CD4-positive, alpha-beta T cell (primary cell): Measurements from ENCODE around the gene KRTAP19-5. TPM values are rescaled to one million over a fixed set of nuclear protein-coding genes. Genes with fewer than 3 reads are reported as not detected.

Experiments
- ATAC-seq: fragments of 200-7000 bp; cut with Tn5 transposase; one replicate; pipeline ENCODE4 v1.10.0; 2022; ENCODE audit warnings: mild to moderate bottlenecking; ENCODE audit not compliant: poor library complexity
- CTCF ChIA-PET: fragments of 350-600 bp; sonication (Branson Sonifier 250); formaldehyde crosslinking; loops from one replicate; lab custom pipeline; 2021; ENCODE audit warnings: antibody characterized with exemption, inconsistent platforms; lab: Charles Lee
- POLR2A ChIA-PET: fragments of 350-600 bp; sonication (Branson Sonifier 250); formaldehyde crosslinking; loops from one replicate; lab custom pipeline; 2021; ENCODE audit warnings: antibody characterized with exemption, inconsistent platforms; lab: Charles Lee
- DNase-seq, 14 experiments: peaks; one replicate each; pipeline ENCODE4 v3.0.0-alpha.2; 2013 to 2020; ENCODE audit warnings: mixed read lengths in 2 of 14
- H3K27ac ChIP-seq, 2 donors: one replicate each; pipeline versions ENCODE4 v1.5.1 to v1.7.0; 2013; ENCODE audit warnings: low read length in 2 of 2, low read depth in 1 of 2, mild to moderate bottlenecking in 1 of 2
- H3K27me3 ChIP-seq, 2 experiments: 1 replicate in 1 of 2; 2 replicates in 1 of 2; pipeline versions ENCODE4 v1.6.1 to v1.7.0; 2013; ENCODE audit warnings: low read length in 2 of 2, control low read depth in 1 of 2, mild to moderate bottlenecking in 1 of 2, moderate library complexity in 1 of 2; ENCODE audit not compliant: insufficient read depth in 2 of 2, control insufficient read depth in 1 of 2
- H3K36me3 ChIP-seq: one replicate; pipeline ENCODE4 v1.6.1; 2013; ENCODE audit warnings: low read length, control low read depth; ENCODE audit not compliant: insufficient read depth
- H3K4me1 ChIP-seq: one replicate; pipeline ENCODE4 v1.6.1; 2013; ENCODE audit warnings: low read length, control low read depth; ENCODE audit not compliant: insufficient read depth
- H3K4me3 ChIP-seq: one replicate; pipeline ENCODE4 v1.5.1; 2013; ENCODE audit warnings: mild to moderate bottlenecking, low read length, moderate library complexity
- H3K9me3 ChIP-seq, 2 experiments: 1 replicate in 1 of 2; 2 replicates in 1 of 2; pipeline versions ENCODE4 v1.6.1 to v1.7.0; 2013; ENCODE audit warnings: low read length in 2 of 2, mild to moderate bottlenecking in 2 of 2, control low read depth in 1 of 2, moderate library complexity in 1 of 2; ENCODE audit not compliant: control insufficient read depth in 1 of 2, insufficient read depth in 1 of 2
- H3K27ac Mint-ChIP-seq: one replicate; pipeline ENCODE4 v1.8.0; 2020; ENCODE audit warnings: mixed read lengths
- H3K27me3 Mint-ChIP-seq: one replicate; pipeline ENCODE4 v1.8.0; 2021; ENCODE audit warnings: mixed read lengths
- H3K36me3 Mint-ChIP-seq: one replicate; pipeline ENCODE4 v1.8.0; 2021; ENCODE audit warnings: low read depth, mixed read lengths
- H3K4me1 Mint-ChIP-seq: one replicate; pipeline ENCODE4 v1.8.0; 2021; ENCODE audit warnings: low read depth, mixed read lengths
- H3K4me3 Mint-ChIP-seq: one replicate; pipeline ENCODE4 v1.8.0; 2020; ENCODE audit warnings: mild to moderate bottlenecking, mixed read lengths
- H3K9me3 Mint-ChIP-seq: one replicate; pipeline ENCODE4 v1.8.0; 2020; ENCODE audit warnings: mixed read lengths
- intact Hi-C, 2 experiments: fragments of 100-400 bp; cut with DNase I in 1 of 2; cut with micrococcal nuclease in 1 of 2; formaldehyde crosslinking; loops; one replicate each; pipeline versions ENCODE4 v1.15.1 to v1.9.0; 2023 to 2025; cut with DNase I, micrococcal nuclease
- total RNA-seq, 174 experiments: library from RNA in 2 of 174; stranded (reverse) in 2 of 174; gene quantifications; one replicate each; pipeline ENCODE4 v1.2.3 and lab custom pipeline; 2021 to 2026
- TF ChIP-seq, protein P1 (sequence below): fragments of 200-600 bp; IDR thresholded peaks from one replicate; pipeline ENCODE4 v1.8.0; 2022; ENCODE audit warnings: antibody characterized with exemption, mild to moderate bottlenecking

The KRTAP19-5 gene
- total RNA-seq, 2 experiments from 2014 or later, result not detected

DNA sequence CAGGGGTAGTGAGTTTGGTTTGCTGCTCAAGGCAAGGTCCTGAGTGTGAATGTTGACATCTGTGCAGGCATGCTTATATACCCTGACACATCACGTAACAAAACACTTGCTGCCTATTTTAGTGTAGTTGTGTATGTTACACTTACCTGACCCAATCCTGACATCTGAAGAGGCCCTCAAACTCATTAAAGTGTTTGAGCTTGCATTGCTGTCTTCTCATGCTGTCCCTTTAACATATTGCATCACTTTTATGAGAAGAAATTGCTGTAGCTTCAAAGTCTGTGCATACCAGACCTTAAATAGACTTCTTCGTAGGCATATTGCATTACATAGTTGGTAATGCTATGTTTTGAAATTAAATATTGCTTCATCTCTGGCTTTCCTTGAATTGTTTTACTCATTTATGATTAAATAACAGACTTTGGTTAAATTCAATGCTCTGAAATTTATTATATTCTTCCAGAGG is 9.9 kb downstream of the KRTAP19-5 start, which contains the start of gene KRTAP19-3:
KRTAP19-3 (minus strand) TSS at position 51 of the 466 bp plus-strand sequence. CDS start 56 bp downstream, outside the sequence.
- Histone ChIP-seq H3K4me3 (no peak within 1 kb of the TSS), H3K9me3 (peaks cover 5 to 9% of the 10 kb centered on the region in 2 experiments), H3K36me3 (no peaks in the 10 kb centered on the region), H3K4me1 (no peaks in the 10 kb centered on the region), H3K27me3 (no peaks in the 10 kb centered on the region), H3K27ac (no peak within 1 kb of the TSS)
- intact Hi-C loops, result no loop called here
- Mint-ChIP-seq H3K27ac (no peak within 1 kb of the TSS), H3K9me3 (peaks cover 1% of the 10 kb centered on the region), H3K36me3 (no peaks in the 10 kb centered on the region), H3K27me3 (no peaks in the 10 kb centered on the region), H3K4me1 (no peaks in the 10 kb centered on the region), H3K4me3 (no peak within 1 kb of the TSS)
- DNase-seq, result no peak
- ChIA-PET CTCF (no interaction called here), POLR2A (no interaction called here)
- no peak for ATAC-seq
- TF ChIP-seq, protein P1, sequence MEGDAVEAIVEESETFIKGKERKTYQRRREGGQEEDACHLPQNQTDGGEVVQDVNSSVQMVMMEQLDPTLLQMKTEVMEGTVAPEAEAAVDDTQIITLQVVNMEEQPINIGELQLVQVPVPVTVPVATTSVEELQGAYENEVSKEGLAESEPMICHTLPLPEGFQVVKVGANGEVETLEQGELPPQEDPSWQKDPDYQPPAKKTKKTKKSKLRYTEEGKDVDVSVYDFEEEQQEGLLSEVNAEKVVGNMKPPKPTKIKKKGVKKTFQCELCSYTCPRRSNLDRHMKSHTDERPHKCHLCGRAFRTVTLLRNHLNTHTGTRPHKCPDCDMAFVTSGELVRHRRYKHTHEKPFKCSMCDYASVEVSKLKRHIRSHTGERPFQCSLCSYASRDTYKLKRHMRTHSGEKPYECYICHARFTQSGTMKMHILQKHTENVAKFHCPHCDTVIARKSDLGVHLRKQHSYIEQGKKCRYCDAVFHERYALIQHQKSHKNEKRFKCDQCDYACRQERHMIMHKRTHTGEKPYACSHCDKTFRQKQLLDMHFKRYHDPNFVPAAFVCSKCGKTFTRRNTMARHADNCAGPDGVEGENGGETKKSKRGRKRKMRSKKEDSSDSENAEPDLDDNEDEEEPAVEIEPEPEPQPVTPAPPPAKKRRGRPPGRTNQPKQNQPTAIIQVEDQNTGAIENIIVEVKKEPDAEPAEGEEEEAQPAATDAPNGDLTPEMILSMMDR, result no peak

DNA sequence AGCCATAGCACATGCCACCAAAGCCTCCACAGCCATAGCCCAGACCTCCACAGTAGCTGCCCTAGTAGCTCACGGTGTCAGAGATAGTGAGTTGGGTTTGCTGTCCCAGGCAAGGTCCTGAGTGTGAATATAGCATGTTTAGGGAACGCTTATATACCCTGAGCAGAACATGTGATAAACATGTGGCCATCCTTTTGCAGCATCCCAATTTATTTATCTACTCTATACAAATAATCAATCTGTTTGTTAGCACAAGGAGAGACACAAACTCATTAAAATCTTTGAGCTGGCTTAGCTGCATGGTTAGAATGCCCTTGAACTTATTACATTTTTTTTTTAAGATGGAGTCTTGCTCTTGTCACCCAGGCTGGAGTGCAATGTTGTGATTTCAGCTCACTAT is 14.6 kb downstream of the KRTAP19-5 start, which contains the start of gene KRTAP19-2:
KRTAP19-2 (minus strand) TSS at position 101 of the 400 bp plus-strand sequence; CDS start at position 13, 88 bp downstream.
- H3K9me3 ChIP-seq, result peaks cover 10 to 14% of the 10 kb centered on the region in 2 experiments
- peaks cover 3% of the 10 kb centered on the region for H3K9me3 Mint-ChIP-seq
- no peaks in the 10 kb centered on the region for H3K4me1 Mint-ChIP-seq
- H3K27me3 Mint-ChIP-seq, result no peaks in the 10 kb centered on the region
- TF ChIP-seq, protein P1, result no peak
- no peaks in the 10 kb centered on the region for H3K36me3 Mint-ChIP-seq
- DNase-seq, result no peak
- H3K36me3 ChIP-seq, result no peaks in the 10 kb centered on the region
- POLR2A ChIA-PET, result no interaction called here
- no peaks in the 10 kb centered on the region for H3K4me1 ChIP-seq
- ATAC-seq, result no peak
- no peak within 1 kb of the TSS for H3K27ac Mint-ChIP-seq
- no peak within 1 kb of the TSS for H3K27ac ChIP-seq
- H3K27me3 ChIP-seq, result no peaks in the 10 kb centered on the region
- intact Hi-C loops, result no loop called here
- H3K4me3 Mint-ChIP-seq, result no peak within 1 kb of the TSS
- H3K4me3 ChIP-seq, result no peak within 1 kb of the TSS
- CTCF ChIA-PET, result no interaction called here

DNA sequence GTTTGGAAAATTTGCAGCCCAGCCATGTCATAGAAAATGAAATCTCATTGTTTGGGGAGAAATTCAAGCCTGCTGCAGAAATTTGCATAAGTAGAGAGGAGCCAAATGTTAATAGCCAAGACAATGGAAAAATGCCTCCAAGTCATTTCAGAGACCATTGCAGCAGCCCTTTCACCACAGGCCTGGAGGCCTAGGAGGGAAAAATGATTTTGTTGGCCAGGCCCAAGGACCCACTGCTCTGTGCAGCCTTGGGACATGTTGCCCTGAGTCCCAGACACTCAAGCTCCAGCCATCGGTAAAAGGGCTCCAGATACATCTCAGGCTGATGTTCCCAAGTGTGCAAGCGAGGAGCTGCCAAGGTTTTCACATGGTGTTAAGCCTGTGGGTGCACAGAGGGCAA is 15.8 kb downstream of the KRTAP19-5 start:
- Histone ChIP-seq H3K27ac (no peak overlapping the region), H3K4me1 (no peaks in the 10 kb centered on the region), H3K4me3 (no peak overlapping the region), H3K9me3 (peaks cover 10 to 14% of the 10 kb centered on the region in 2 experiments), H3K27me3 (no peaks in the 10 kb centered on the region), H3K36me3 (no peaks in the 10 kb centered on the region)
- Mint-ChIP-seq H3K27me3 (no peaks in the 10 kb centered on the region), H3K27ac (no peak overlapping the region), H3K9me3 (peaks cover 3% of the 10 kb centered on the region), H3K36me3 (no peaks in the 10 kb centered on the region), H3K4me3 (no peak overlapping the region), H3K4me1 (no peaks in the 10 kb centered on the region)
- TF ChIP-seq, protein P1, result no peak
- POLR2A ChIA-PET, result no interaction called here
- CTCF ChIA-PET, result no interaction called here
- intact Hi-C loops, result no loop called here
- no peak for DNase-seq
- no peak for ATAC-seq
